NAMALWA (cell line): ENCODE measurements around the gene PCDHGB6.
"Not testable (repeated sequence)": the region's sequence is repeated elsewhere in the genome, so short reads cannot be mapped to it uniquely, and the experiment has no call there.

Experiments used
- DNase-seq: peaks from one replicate; pipeline ENCODE4 v3.0.0-alpha.2; 2015; ENCODE audit warnings: low spot score

Gene PCDHGB6

DNA sequence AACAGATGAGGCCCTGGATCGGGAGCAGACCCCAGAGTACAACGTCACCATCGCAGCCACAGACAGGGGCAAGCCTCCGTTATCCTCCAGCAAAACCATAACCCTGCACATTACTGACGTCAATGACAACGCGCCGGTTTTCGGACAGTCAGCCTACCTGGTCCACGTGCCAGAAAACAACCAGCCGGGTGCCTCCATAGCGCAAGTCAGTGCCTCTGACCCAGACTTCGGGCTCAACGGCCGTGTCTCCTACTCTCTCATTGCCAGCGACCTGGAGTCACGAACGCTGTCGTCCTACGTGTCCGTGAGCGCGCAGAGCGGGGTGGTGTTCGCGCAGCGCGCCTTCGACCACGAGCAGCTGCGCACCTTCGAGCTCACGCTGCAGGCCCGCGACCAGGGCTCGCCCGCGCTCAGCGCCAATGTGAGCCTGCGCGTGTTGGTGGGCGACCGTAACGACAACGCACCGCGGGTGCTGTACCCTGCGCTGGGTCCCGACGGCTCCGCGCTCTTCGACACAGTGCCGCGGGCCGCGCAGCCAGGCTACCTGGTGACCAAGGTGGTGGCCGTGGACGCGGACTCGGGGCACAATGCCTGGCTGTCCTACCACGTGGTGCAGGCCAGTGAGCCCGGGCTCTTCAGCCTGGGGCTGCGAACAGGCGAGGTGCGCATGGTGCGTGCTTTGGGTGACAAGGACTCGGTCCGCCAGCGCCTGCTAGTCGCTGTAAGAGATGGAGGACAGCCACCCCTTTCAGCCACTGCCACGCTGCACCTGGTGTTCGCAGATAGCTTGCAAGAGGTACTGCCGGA lies 11.5 kb downstream of the PCDHGB6 start:
- no peak for DNase-seq

DNA sequence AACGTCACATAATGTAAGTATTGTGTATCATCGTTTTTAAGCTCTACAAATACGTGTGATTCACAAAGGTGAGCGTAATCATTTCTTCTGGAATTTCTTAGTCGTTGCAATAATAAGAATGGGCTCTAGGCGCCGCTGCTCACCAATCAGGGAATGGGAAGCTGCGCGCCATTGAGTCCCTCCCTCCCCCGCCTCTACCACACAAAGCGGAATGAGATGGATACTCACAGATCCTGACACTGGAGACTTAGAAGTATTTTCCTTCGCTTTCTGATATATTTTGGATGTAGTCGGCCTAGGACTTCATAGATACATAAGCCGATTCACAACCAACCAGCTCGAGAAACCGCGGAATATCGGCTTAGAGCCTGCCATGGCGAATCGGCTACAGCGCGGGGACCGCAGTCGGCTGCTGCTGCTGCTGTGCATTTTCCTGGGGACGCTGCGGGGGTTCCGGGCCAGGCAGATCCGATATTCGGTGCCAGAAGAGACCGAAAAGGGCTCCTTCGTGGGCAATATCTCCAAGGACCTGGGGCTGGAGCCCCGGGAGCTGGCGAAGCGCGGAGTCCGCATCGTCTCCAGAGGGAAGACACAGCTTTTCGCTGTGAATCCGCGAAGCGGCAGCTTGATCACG lies 13.2 kb downstream of the PCDHGB6 start, which contains the start of gene PCDHGA11:
Gene PCDHGA11 (plus strand): TSS at position 197 of the 634 bp plus-strand sequence. CDS start 177 bp downstream, at position 374.
- peak; percentile 50 for DNase-seq

DNA sequence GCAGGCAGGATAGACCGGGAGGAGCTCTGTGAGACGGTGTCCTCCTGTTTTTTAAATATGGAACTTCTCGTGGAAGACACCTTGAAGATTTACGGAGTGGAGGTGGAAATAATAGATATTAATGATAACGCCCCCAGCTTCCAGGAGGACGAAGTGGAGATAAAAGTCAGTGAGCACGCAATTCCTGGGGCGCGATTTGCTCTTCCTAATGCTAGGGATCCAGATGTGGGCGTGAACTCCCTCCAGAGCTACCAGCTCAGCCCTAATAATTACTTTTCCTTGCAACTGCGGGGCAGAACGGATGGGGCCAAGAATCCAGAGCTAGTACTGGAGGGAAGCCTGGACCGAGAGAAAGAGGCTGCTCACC lies 13.7 kb downstream of the PCDHGB6 start:
- DNase-seq: no peak

DNA sequence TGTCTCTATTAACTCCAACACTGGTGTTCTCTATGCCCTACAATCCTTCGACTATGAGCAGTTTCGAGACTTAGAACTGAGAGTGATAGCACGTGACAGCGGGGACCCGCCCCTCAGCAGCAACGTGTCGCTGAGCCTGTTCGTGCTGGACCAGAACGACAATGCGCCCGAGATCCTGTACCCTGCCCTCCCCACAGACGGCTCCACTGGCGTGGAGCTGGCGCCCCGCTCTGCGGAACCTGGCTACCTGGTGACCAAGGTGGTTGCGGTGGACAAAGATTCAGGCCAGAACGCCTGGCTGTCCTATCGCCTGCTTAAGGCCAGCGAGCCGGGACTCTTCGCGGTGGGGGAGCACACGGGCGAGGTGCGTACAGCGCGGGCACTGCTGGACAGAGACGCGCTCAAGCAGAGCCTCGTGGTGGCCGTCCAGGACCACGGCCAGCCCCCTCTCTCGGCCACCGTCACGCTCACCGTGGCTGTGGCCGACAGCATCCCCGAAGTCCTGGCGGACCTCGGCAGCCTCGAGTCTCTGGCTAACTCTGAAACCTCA lies 15.0 kb downstream of the PCDHGB6 start:
- no peak for DNase-seq

- no peak for DNase-seq
Observed at GRCh38 chr5:141427783-141428426, 20.1 kb downstream of the PCDHGB6 start.

DNA sequence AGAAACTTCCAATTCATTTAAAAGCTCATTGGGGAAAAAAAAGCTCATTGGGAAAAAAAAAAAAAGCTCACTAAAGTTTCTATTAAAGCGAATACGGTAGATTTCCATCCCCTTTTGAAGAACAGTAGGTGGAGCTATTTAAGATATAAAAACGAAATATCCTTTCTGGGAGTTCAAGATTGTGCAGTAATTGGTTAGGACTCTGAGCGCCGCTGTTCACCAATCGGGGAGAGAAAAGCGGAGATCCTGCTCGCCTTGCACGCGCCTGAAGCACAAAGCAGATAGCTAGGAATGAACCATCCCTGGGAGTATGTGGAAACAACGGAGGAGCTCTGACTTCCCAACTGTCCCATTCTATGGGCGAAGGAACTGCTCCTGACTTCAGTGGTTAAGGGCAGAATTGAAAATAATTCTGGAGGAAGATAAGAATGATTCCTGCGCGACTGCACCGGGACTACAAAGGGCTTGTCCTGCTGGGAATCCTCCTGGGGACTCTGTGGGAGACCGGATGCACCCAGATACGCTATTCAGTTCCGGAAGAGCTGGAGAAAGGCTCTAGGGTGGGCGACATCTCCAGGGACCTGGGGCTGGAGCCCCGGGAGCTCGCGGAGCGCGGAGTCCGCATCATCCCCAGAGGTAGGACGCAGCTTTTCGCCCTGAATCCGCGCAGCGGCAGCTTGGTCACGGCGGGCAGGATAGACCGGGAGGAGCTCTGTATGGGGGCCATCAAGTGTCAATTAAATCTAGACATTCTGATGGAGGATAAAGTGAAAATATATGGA lies 22.7 kb downstream of the PCDHGB6 start, which contains the start of gene PCDHGA12:
Gene PCDHGA12 (plus strand): TSS at position 176 of the 782 bp plus-strand sequence. CDS start 253 bp downstream, at position 429.
- peak; percentile 81 for DNase-seq

DNA sequence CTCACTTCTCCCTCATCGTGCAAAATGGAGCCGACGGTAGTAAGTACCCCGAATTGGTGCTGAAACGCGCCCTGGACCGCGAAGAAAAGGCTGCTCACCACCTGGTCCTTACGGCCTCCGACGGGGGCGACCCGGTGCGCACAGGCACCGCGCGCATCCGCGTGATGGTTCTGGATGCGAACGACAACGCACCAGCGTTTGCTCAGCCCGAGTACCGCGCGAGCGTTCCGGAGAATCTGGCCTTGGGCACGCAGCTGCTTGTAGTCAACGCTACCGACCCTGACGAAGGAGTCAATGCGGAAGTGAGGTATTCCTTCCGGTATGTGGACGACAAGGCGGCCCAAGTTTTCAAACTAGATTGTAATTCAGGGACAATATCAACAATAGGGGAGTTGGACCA lies 23.5 kb downstream of the PCDHGB6 start:
- no peak for DNase-seq

DNA sequence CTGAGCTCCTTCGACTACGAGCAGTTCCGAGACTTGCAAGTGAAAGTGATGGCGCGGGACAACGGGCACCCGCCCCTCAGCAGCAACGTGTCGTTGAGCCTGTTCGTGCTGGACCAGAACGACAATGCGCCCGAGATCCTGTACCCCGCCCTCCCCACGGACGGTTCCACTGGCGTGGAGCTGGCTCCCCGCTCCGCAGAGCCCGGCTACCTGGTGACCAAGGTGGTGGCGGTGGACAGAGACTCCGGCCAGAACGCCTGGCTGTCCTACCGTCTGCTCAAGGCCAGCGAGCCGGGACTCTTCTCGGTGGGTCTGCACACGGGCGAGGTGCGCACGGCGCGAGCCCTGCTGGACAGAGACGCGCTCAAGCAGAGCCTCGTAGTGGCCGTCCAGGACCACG lies 24.5 kb downstream of the PCDHGB6 start:
- DNase-seq: not testable (repeated sequence)

GRCh38 chr5:141432726-141433125 lies 24.9 kb downstream of the PCDHGB6 start:
- DNase-seq: not testable (repeated sequence)

DNA sequence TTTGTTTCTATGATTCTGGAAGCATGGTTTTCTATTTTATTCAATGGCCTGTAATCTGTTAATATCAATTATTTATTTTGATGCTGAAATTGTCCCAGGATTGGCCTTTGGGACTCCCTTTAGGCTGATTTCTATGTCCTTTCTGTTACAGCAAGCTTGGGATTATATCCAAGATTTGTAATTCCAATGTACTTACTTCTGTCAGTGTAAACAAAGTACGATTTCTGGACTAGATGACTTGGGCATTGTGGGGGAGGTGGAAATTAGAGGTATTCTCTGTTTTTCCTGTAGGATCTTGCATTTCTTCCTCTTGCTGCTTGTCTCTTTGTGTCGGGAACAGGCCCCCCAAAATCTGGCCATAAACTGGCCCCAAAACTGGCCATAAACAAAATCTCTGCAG lies 26.2 kb downstream of the PCDHGB6 start:
- no peak for DNase-seq

GRCh38 chr5:141437221-141437620 lies 29.4 kb downstream of the PCDHGB6 start:
- no peak for DNase-seq

DNA sequence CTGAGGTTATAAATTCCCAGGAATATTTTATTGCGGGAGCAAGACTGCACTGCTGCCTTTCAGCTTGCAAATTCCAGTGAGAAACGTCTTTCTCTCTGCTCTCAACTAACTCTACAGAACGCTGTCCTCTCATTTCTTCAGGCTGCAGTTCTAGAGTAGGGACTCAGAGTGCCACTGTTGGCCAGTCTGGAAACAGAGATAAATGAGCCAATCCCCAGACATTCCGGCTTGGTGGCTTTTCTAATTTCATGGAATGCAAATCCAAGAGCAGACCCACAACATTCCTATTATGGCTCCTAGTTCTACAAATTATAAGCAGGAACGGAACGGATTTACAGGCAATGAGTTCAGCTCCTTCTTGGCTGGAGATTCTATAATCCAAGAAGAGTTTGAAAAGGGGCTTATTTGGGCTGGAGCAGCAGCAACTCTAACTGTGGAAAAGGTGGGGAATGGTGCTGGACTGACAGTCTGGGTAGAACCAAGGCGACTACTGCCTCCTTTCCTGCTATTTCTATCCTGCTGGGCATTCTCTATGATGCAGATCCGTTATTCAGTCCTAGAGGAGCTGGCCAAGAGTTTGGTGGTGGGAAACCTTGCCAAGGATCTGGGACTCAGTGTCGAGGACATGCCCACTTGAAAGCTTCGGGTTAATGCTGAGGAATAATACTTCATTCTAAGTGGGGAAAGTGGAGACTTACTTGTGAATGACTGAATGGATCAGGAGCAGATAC lies 31.8 kb downstream of the PCDHGB6 start:
- no peak for DNase-seq

- no peak for DNase-seq
Observed at GRCh38 chr5:141440341-141440740, 32.5 kb downstream of the PCDHGB6 start.

DNA sequence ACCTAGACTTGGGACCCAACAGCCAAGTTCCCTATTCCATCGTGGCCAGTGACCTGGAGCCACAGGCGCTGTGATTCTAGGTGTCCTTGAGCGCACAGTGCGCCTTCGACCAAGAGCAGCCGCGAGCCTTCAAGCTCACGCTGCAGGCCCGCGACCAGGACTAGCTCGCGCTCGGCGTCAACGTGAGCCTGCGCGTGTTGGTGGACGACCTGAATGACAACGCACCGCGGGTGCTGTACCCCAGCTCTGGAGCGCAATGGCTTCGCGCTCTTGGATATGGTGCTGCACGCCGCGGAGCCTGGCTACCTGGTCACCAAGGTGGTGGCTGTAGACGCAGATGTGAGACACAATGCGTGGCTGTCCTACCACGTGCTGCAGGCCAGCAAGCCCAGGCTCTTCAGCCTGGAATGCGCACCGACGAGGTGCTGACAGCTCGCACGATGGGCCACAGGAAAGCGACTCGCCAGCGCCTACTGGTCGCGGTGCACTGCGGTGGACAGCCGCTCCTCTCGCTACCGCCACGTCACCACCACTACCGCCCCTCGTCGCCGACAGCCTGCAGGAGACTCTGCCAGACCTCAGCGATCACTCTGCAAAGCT lies 33.9 kb downstream of the PCDHGB6 start:
- DNase-seq: no peak
